Natural killer cell (primary cell): ENCODE results near the gene CEP112. TPM values are rescaled to one million over a fixed set of nuclear protein-coding genes. Genes with fewer than 3 reads are reported as not detected.

Source experiments
- ATAC-seq, 3 donors: fragments of 150-1000 bp in 2 of 3; fragments of 200-7000 bp in 1 of 3; cut with Tn5 transposase; 1 replicate in 1 of 3; 2 replicates in 2 of 3; pipeline ENCODE4 v1.10.0; 2021; ENCODE audit warnings: mild to moderate bottlenecking in 2 of 3, moderate library complexity in 2 of 3
- DNase-seq, 2 donors: peaks; one replicate each; pipeline versions ENCODE4 v3.0.0 to v3.0.0-alpha.2; 2013 to 2021; ENCODE audit warnings: mixed read lengths in 1 of 2
- H3K27ac ChIP-seq: one replicate; pipeline ENCODE4 v1.5.1; 2013; ENCODE audit warnings: mild to moderate bottlenecking, low read length
- H3K27me3 ChIP-seq: one replicate; pipeline ENCODE4 v1.6.1; 2013; ENCODE audit warnings: low read length; ENCODE audit not compliant: control insufficient read depth, insufficient read depth
- H3K36me3 ChIP-seq: one replicate; pipeline ENCODE4 v1.6.1; 2013; ENCODE audit warnings: low read length; ENCODE audit not compliant: control insufficient read depth, insufficient read depth
- H3K4me1 ChIP-seq: one replicate; pipeline ENCODE4 v1.6.1; 2013; ENCODE audit warnings: low read length; ENCODE audit not compliant: control insufficient read depth, insufficient read depth
- H3K4me3 ChIP-seq: one replicate; pipeline ENCODE4 v1.5.1; 2013; ENCODE audit warnings: low read length
- H3K9me3 ChIP-seq: one replicate; pipeline ENCODE4 v1.6.1; 2013; ENCODE audit warnings: low read length; ENCODE audit not compliant: control insufficient read depth, insufficient read depth
- H3K27ac Mint-ChIP-seq, 2 donors: one replicate each; pipeline ENCODE4 v1.8.0; 2022; ENCODE audit warnings: mild to moderate bottlenecking in 2 of 2, mixed read lengths in 2 of 2, moderate library complexity in 1 of 2
- H3K27me3 Mint-ChIP-seq, 2 donors: one replicate each; pipeline ENCODE4 v1.8.0; 2022; ENCODE audit warnings: low read depth in 2 of 2, mixed read lengths in 2 of 2
- H3K36me3 Mint-ChIP-seq: one replicate; pipeline ENCODE4 v1.8.0; 2022; ENCODE audit warnings: mixed read lengths
- H3K4me1 Mint-ChIP-seq, 2 donors: one replicate each; pipeline ENCODE4 v1.8.0; 2022; ENCODE audit warnings: mixed read lengths in 2 of 2
- H3K4me3 Mint-ChIP-seq: one replicate; pipeline ENCODE4 v1.8.0; 2022; ENCODE audit warnings: mild to moderate bottlenecking, moderate library complexity, mixed read lengths
- H3K9me3 Mint-ChIP-seq, 2 donors: one replicate each; pipeline ENCODE4 v1.8.0; 2022; ENCODE audit warnings: mixed read lengths in 2 of 2
- CTCF ChIP-seq: fragments of 200-600 bp; IDR thresholded peaks from one replicate; pipeline ENCODE4 v1.8.0; 2022; ENCODE audit warnings: antibody characterized with exemption
- WGBS: methylation state at CpG from one replicate; pipeline ENCODE4 v1.1.7; 2013; ENCODE audit warnings: missing lambda C conversion rate; ENCODE audit not compliant: insufficient coverage; 5-methylcytosine and 5-hydroxymethylcytosine counted together
- intact Hi-C: fragments of 100-400 bp; cut with micrococcal nuclease; formaldehyde crosslinking; loops from one replicate; pipeline ENCODE4 v1.14.2; 2022
- total RNA-seq, 4 donors: library from RNA; stranded (reverse); fragments of 120-200 nt in 1 of 4; gene quantifications; one replicate each; pipeline versions ENCODE4 v1.2.3 to v1.2.4, GENCODE V29; 2013 to 2022

The CEP112 gene
- total RNA-seq, 3 donors from 2014 or later (not counting 1 experiment from before 2014, with no cell fraction given): 0.60 to 1.1 (median 0.85) TPM

GRCh38 chr17:66142428-66142827, 49.5 kb downstream of the CEP112 start:
- DNase-seq (no peak), ATAC-seq (no peak)
- Histone ChIP-seq H3K4me3 (no peak overlapping the region), H3K36me3 (no peaks in the 10 kb centered on the region), H3K9me3 (no peaks in the 10 kb centered on the region), H3K27me3 (no peaks in the 10 kb centered on the region), H3K27ac (no peak overlapping the region), H3K4me1 (no peaks in the 10 kb centered on the region)
- intact Hi-C loops: no loop called here
- Mint-ChIP-seq H3K27ac (no peak overlapping the region), H3K36me3 (no peaks in the 10 kb centered on the region), H3K9me3 (no peaks in the 10 kb centered on the region), H3K27me3 (peaks cover 0 to 20% of the 10 kb centered on the region in 2 donors), H3K4me3 (no peak overlapping the region), H3K4me1 (no peaks in the 10 kb centered on the region)
- WGBS: 79% methylated on average over 2 of the region's 7 CpGs
- no peak for TF ChIP-seq CTCF

- WGBS: 60% methylated on average over 1 of the region's 3 CpGs
- no peak for DNase-seq
- TF ChIP-seq CTCF: no peak
- H3K27ac Mint-ChIP-seq: no peak overlapping the region
- H3K9me3 Mint-ChIP-seq: no peaks in the 10 kb centered on the region
- no peaks in the 10 kb centered on the region for H3K27me3 ChIP-seq
- H3K4me1 ChIP-seq: no peaks in the 10 kb centered on the region
- H3K4me3 ChIP-seq: no peak overlapping the region
- H3K27me3 Mint-ChIP-seq: peaks cover 0 to 20% of the 10 kb centered on the region in 2 donors
- no peaks in the 10 kb centered on the region for H3K4me1 Mint-ChIP-seq
- no peaks in the 10 kb centered on the region for H3K9me3 ChIP-seq
- no peak overlapping the region for H3K27ac ChIP-seq
- no peak overlapping the region for H3K4me3 Mint-ChIP-seq
- no peak for ATAC-seq
- no peaks in the 10 kb centered on the region for H3K36me3 ChIP-seq
- intact Hi-C loops: no loop called here
- no peaks in the 10 kb centered on the region for H3K36me3 Mint-ChIP-seq
Measured at GRCh38 chr17:66138120-66138519, 53.8 kb downstream of the CEP112 start.

- no peak overlapping the region for H3K27ac ChIP-seq
- H3K9me3 ChIP-seq: no peaks in the 10 kb centered on the region
- no peak overlapping the region for H3K4me3 ChIP-seq
- H3K36me3 ChIP-seq: no peaks in the 10 kb centered on the region
- TF ChIP-seq CTCF: no peak
- Mint-ChIP-seq H3K9me3 (no peaks in the 10 kb centered on the region), H3K27me3 (no peaks in the 10 kb centered on the region), H3K4me3 (no peak overlapping the region), H3K27ac (no peak overlapping the region), H3K4me1 (no peaks in the 10 kb centered on the region), H3K36me3 (no peaks in the 10 kb centered on the region)
- no peaks in the 10 kb centered on the region for H3K4me1 ChIP-seq
- no peaks in the 10 kb centered on the region for H3K27me3 ChIP-seq
- WGBS: 89% methylated on average over 2 of the region's 3 CpGs
- DNase-seq: no peak
- intact Hi-C loops: no loop called here
- no peak for ATAC-seq
Measured at GRCh38 chr17:66135896-66136295, 56.0 kb downstream of the CEP112 start.

- WGBS: 77% methylated on average over 2 of the region's 2 CpGs
- no peaks in the 10 kb centered on the region for H3K36me3 ChIP-seq
- Mint-ChIP-seq H3K4me3 (no peak overlapping the region), H3K4me1 (no peaks in the 10 kb centered on the region), H3K9me3 (no peaks in the 10 kb centered on the region), H3K27ac (no peak overlapping the region), H3K36me3 (no peaks in the 10 kb centered on the region), H3K27me3 (no peaks in the 10 kb centered on the region)
- intact Hi-C loops: no loop called here
- no peaks in the 10 kb centered on the region for H3K4me1 ChIP-seq
- H3K27ac ChIP-seq: no peak overlapping the region
- no peak overlapping the region for H3K4me3 ChIP-seq
- no peak for TF ChIP-seq CTCF
- DNase-seq: no peak
- ATAC-seq: no peak
- no peaks in the 10 kb centered on the region for H3K9me3 ChIP-seq
- no peaks in the 10 kb centered on the region for H3K27me3 ChIP-seq
Measured at GRCh38 chr17:66135219-66135618, 56.7 kb downstream of the CEP112 start.
